C1 segment of cervical spinal cord (tissue), 14 donors: ENCODE measurements around the gene NHERF2.

Experiments used
- DNase-seq, 14 donors: peaks; one replicate each; lab custom pipeline; 2025; lab: John Stamatoyannopoulos, UW

NHERF2 gene

DNA sequence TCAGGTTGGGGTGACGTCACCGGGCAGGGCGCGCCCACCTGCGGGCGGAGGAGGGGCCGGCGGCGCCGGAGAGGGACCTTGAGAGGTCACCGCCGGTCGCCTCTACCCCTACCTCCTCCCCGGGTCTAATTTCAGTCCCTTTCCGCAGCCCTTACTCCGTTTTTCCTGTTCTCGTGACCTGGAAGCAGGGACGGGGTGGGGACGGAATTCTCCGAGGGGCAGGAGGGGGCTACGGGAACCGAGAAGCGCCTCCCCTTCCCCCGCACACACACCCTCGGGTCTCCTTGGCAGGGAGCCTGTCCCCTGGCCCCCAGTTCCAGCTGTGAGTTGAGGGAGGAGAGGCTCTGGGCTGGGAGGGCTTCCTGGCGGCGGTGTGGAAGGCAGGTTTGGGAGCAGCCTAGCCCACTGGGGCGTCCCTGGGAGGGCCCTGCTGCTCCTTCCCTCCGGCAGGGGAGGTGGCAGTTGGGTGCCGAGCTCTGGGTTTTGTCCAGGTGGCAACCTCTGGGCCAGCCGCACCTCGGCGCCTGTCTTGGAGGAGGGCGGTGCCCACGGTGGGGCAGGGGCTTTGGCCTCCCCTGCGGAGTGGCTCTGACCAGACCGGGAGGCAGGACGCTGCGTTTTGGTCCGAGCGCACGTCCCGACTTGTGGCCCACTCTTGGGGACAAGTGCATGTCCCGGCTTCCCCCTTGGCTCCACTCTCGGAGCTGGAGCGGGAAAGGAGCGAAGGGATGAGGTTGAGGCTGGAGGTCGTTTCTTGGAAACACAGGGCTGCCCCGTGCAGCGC, 36.2 kb upstream of the NHERF2 start:
- DNase-seq: peak in 1 of 14 donors; percentile 20

DNA sequence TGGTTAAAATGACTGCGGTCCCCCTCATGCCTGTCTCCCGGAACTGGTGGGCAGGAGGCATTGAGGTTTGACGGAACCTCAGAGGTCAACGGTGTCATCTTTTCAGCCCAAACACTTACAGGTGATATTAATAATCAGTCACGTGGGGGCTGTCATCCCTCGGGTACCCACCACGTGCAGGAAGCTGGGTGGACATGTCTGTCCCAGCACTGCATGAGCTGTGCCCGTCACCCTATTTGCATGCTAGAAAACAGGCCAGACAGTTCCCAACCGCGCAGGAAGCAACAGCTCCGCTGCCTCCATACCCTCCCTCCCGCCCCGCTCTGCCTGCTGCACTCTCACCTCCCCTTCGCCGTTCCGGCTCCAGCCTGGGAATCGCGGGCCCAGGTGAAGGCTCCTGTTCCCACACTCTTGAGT, 35.6 kb upstream of the NHERF2 start:
- peak in 1 of 14 donors; percentile 31 for DNase-seq

DNA sequence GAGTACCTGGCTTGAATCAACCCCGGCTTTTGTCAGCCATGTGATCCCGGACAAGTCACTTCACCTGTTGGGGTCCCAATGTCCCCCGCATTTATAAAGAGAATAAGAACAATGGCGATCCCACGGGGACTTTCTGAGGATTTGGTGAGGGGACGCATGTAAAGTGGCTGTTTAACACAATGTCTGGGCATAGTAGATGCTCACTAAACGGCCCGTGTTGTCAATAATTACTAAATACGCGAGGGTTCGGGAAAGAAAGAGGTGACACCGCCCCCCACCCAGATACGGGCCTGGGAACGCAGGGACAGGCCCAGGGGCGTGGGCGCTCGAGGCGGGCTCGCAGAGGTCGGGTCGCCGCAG, 35.1 kb upstream of the NHERF2 start:
- no peak for DNase-seq

DNA sequence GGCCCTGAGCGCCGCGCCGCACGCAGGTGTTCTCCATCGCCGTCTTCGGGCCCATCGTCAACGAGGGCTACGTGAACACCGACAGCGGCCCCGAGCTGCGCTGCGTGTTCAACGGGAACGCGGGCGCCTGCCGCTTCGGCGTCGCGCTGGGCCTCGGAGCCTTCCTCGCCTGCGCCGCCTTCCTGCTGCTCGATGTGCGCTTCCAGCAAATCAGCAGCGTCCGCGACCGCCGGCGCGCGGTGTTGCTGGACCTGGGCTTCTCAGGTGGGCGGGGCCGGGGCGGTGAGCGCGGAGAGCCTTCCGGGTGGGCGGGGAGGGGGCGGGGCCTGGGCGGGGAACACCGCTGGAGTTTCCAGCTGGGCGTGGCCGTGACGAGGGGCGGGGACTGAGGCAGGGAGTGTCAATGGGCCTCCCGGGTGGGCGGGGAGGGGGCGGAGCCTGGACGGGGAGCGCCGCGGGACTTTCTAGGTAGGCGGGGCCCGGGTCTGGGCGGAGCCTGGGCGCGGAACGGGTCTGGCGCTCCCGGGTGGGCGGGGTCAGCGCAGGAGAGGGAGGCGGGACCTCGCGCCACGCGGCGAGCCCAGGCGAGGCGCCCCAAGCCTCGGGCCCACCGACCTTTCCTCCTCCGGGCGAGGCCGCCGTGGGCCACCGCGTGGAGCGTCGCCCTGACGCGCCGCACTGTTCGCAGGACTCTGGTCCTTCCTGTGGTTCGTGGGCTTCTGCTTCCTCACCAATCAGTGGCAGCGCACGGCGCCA, 34.6 kb upstream of the NHERF2 start:
- peak in 13 of 14 donors; percentile 40 to 88 (median 79) for DNase-seq

DNA sequence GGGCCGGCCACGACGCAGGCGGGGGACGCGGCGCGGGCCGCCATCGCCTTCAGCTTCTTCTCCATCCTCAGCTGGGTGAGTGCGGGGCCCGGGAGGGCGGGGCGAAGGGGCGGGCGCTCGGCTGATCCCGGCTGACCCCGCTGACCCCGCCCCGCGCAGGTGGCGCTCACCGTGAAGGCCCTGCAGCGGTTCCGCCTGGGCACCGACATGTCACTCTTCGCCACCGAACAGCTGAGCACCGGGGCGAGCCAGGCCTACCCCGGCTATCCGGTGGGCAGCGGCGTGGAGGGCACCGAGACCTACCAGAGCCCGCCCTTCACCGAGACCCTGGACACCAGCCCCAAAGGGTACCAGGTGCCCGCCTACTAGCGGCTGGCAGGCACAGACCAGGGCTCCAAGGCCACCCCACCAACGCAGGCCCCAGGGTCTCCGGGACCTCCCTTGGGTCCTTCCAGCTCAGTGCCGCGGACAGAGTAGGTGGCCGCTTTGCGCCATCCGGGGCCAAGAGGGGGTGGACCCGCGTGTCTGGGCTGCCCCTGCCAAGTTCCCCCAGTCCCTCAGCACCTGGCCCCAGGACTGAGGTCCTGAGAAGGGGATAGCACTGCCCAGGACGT, 33.9 kb upstream of the NHERF2 start:
- DNase-seq: no peak

DNA sequence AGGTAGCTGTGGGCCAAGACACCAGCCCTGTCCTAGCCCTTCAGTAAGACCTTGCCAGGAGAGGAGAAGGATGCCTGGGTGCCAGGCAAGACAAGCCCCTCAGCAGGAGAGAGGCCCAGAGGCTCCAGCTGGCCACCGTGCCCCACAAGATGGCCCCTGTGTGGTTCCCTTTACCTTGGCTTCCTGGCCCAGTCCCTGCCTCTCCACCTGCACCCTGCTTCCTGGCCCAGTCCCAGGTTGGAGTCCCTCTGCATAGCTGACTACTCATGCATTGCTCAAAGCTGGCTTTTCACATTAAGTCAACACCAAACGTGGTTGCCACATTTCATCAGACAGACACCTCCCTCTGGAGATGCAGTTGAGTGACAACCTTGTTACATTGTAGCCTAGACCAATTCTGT, 33.0 kb upstream of the NHERF2 start:
- DNase-seq: no peak

DNA sequence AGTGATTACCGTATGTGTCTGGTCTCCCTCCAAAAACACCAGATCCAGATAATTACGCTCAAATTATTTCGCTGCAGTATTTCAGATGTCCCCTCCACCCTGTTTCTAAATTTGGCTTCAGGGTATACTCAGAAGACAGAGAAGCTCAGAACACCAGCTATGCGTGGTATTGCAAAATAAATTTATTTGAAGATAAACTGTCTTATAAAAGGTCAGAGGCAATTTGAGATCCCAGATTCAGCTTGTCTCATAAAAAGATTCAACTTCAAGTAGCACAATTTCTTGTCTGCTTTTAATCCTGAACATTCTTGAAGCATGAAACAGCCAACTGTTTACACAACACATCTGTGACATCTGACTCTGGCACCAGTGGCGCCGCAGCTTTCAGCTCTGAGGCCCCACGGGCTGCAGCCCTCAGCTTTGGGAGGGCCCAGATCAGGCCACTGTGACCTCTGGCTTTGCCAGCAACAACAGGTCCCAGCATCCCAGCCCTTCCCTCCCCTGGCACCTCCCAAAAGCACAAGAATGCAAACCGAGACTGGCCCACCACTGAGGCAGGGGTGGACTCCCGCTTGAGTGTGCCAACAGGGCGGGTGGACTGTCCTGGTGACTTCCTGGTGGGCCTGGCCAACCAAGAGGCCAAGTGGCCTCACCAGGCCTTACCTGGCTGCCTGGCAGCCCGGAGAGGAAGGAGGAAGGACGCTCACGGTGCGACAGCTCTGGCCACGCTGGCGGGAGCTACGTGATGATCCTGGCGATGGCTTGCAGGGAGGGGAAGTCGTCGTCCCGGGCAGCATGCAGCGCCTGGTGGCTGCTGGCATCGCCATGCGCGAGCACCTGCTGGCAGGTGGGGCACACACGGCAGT, 29.0 kb upstream of the NHERF2 start:
- no peak for DNase-seq

DNA sequence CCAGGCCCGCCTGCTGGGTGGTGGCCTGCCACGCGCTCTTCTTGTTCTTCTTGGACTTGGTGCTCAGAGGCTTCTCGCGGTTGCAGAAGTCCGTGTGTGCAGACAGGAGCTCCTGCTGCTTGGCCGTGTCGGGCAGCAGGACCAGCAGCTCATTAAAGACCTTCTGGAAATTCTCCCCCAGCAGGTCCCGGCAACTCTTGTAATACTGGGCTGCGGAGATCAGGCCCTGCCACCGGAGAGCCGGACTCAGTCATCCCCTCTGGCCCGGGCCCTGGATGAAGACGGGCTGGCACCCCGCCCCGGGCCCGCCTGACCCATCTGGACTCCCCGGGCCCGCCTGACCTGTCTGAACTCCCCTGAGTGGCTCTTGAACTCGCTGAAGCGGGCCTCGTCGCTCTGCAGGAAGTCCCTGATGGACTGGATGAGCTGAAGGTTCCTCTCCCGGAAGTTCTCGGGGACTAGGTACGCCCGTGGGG, 28.3 kb upstream of the NHERF2 start:
- peak in 1 of 14 donors; percentile 47 for DNase-seq

DNA sequence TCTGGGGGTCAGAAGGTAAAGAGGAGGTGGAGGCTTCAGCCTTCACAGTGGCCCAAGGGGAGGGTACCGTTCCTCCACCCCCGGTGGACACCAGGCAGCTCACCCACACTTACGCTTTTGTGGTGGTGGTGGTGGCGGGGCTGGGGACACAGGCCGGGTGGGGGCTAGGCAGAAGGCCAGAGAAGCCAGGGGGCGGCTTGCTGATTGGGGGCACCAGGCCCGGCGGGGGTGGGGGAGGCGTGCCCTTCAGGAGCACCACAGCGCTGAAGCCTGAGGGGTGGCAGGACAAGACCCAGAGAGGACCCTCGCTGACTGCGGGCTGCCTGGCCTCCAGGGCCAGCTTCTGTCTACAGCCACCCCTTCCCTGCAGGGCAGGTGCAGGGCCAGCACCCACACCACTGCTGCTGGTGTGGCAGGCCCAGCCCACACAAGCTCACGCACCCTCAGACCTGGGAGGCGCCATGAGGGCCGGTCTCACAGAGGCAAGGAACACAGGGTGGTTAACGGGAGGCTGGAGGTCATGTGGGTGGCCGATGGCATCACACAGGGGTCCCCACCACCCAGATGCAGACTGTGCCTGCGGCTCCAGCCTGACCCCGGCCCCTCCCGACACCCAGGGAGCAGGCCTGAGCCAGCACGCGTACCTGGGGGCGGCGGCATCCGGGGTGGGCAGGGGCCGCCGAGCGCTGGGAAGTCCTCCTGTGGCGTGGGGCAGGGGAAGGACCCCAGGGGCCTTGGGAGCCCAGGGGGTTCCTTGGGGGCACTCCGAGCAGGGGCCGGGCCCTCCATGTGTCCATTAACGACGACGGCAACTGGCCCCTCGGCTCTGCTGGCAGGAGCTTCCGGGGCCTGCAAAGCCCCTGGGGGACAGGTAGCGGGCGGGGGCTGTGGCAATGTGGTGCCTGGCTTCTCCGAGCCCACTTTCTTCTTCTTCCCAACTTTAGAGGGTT, 27.6 kb upstream of the NHERF2 start:
- DNase-seq: no peak

DNA sequence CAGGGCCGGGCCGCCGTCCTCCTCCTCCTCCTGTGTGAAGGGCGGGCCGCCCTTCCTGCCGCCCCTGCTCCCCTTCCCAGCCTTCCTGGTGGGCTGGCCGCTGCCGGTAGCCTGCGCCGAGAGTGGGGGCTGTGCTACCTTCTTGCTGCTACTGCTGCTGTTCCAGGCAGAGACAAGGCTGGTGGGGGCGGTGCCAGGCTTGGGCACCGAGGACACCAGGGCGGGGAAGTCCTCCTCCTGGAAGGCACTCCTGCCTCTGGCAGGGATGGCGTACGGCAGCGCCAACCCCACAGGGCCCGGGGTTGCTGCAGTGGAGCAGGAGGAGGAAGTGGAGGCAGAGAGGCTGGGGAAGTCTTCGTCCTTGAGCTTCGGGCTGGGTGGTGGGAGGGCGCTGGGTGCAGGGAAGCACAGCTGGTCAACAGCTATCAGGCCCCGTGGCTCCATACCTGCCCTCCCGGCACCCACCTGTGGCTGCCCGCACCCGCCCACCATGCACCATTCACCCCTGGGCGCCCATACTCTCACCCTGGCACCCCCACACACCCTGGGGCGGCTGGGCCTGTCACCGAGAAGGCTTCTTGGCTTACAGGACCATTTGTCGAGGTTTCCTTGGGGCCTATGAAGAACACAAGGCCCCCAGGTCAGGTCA, 26.7 kb upstream of the NHERF2 start:
- no peak for DNase-seq

DNA sequence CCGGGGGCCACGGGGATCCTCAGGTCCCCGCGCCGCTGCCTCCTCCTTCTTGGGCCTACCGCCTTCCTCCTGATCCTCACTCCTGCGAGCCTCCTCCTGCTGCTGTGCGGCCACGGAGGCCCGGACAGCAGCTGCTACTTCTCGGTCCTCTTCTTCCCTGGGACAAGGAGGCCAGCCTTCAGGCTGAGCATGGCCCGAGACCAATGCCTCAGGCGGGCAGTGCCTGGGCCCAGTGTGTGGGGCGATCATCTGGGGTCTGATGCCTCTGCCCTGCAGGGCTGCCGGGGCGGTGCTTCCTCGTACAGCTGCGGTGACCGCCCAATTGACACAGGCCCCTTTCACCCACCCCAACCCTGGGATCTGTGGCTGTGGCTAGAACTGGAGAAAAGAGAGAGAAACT, 25.7 kb upstream of the NHERF2 start:
- no peak for DNase-seq

DNA sequence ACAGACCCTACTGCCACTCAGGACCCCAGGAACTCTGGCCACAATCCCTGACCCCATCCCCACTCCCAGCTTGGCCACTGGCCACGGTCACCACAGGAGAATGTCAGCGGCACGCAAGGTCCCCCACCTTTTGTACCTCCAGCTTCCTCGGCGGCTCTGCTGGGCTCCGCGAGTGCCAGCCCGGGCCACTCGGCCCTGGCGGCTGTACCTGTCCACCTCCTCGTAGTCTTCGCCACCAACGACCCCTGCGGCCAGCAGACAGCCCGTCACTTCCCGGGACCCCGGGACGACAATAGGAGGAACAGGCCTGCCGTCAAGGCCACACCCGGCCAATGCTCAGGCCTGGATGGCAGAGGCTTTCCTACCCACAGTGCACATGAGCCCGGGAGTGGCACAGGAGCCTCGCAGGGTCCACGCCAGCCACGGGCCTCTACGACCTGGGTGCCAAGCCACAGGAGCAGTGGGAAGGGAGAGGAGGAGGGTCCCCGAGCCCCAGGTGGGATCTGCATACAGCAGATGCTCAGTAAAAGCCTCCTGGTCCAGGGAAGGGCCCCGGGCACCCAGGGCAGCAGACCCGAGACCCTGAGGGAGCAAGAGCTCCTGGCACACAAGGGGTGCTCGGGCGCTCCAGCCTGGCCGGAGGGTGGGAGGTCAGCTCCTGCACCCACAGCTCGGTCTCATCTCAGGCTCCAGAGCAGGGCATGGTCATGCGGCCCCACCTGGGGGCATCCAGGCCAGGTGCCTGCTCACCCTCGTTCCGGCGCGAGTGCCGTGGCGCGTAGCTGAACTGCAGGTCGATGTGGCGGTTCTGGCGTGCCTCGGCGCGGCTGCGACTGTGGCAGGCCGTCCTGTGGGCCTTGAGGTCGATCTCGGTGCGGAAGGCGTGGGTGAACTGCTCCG, 25.0 kb upstream of the NHERF2 start:
- no peak for DNase-seq

DNA sequence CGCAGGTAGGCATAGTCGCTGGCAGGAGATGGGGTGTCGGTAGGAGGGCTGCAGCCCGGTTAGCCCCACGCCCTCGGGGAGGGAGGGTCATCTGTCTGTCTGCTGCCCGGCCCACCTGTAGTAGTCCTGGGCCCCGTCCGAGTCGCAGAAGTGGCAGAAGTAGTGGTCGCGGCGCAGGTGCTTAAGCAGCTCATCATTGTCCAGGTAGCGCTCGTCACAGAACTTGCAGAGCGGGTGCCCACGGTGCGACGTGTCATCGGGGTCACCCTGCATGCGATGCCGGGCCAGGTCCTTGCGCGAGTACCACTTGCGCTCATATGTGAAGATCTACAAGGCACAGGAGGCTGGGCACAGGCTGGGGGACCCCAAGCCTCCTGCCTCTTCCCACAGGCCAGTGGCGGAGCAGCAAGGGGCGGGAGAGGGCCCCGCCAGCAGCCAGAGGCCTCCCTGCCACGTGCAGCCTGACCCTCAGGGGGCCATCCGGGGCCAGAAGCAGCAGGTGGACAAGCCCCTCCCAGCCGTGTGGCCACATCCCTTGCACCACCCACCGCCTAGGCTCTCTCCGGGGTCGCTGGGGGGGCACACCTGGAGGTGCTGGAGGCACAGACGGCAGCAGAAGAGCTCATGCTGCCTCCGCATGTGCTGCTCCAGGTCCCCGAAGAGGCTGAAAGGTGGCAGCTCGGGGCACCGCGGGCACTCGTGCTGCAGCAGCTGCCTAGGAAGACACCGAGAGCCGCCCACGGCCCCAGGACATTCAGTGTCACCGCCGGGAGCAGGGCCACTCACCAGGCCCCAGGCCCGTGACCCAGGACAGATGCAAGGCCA, 24.1 kb upstream of the NHERF2 start:
- DNase-seq: no peak

DNA sequence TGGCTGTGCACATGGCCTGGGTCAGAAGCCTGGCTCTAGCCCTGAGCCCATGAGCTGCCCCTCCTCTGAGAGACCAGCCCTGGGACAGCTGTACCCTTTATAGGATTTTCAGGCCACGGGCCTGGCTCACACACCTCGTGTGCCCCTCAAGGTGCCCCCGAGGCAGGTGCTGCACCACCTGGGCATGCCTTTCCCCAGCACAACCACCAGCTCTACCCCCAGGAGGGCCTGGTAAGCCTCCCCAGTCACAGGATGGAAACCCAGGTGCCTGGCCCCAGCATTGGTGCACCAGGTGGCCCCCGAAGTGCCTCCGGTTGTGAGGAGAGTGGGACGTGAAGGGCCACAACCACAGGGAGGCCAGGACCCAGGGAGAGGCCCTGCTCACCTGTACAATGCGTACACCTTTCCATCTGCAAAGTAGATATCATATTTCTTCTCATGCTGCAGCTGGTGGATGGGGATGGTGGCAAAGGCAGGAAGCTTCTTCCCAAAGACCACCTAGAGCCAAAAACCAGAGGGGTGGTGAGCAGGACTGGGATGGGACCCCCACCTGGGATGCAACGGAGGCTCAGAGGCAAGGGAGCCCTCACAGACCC, 23.4 kb upstream of the NHERF2 start:
- no peak for DNase-seq

DNA sequence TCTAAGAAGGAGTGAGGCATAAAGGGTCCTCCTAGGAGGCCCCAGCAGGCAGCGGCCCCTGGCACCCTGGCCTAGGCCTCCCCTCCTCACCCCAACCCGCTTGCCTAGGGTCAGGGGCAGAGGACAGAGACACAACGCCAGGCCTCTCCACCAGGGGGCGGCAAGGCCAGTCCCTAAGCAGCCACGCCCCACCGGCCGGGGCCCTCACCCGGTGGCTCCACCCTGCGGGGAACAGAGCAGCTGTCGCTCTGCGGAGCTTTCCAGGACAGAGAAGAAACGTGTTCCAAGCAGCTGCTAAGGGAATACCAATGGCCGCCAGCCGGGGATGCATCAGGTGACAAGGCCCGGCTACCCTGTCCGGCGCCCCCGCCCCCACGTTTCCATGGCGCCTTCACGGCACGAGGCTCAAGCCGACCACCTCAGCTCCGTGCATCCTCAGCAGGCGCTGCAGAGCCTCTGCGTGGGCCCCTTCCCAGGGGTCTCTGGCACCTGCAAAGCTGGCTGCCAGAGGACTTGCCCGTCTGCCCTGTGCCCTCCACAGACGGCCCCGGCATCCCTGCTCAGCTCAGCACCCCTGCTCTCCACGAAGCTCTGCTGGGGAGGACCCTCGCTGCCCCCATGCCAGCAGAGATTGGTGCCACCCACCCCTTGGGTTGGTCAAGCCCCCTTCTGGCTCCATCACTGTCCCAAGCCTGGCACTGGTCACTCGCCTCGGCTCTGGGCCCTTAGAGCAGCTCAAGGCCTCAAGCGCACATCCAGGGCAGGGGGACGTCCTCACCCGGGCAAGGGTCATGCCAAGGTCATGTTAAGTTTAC, 22.7 kb upstream of the NHERF2 start:
- DNase-seq: peak in 10 of 14 donors; percentile 11 to 77 (median 50)

DNA sequence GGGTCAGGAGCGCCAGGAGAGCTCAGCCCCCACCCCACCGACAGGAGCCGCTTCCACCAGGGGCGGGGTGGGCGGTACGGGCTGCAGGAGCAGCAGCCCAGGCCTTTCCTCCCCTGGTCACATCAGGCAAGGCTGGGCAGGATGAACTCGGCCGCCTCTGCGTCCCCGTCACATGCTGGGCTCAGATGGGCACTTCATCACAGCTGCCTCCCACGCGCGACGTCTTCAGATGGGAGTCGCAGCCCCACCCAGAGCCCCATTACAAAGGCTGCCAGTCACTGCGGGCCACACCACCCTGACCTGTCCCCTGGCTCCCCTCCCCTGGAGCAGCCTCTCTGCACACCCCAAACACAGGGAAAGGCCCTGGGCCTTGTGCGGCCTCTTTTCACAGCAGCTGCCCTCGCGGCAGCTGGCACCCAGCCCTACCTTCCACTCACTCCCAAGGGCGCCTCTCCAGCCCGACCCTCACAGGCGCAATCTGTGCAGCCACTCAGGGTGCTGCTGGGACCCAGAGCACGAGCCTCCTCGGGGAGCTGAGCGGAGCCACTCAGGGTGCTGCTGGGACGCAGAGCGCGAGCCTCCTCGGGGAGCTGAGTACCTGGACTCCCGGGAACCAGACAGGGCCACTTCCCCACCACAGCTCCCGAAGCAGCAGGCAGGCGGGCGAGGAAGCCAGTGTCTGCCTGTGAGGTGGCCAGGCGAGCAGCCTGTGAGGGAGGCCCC, 21.7 kb upstream of the NHERF2 start:
- no peak for DNase-seq
